ENCODE measurements around the gene C1orf216. TPM values are rescaled to one million over a fixed set of nuclear protein-coding genes. Genes with fewer than 3 reads are reported as not detected.
"Not testable (repeated sequence)": the region's sequence is repeated elsewhere in the genome, so short reads cannot be mapped to it uniquely, and the experiment has no call there.

Gene C1orf216
- 5.1 and 5.5 TPM in 2 replicates for total RNA-seq (2014; rRNA removed; shearing (Covaris generic))
- polyA plus RNA-seq (2014; cell fraction: nucleus; rRNA removed): 21.8 and 34.5 TPM in 2 replicates

- peak; percentile 39 for DNase-seq (ENCODE audit: extremely low read depth, low read depth)
Measured at GRCh38 chr1:35718492-35719336, at the start of gene C1orf216. Gene C1orf216 (minus strand): TSS chr1:35718884. CDS start chr1:35716321, 2,563 bp downstream.

- DNase-seq (ENCODE audit: extremely low read depth, low read depth): no peak
Measured at GRCh38 chr1:35764283-35764682, 45.6 kb upstream of the C1orf216 start.

GRCh38 chr1:35763201-35763600, 44.5 kb upstream of the C1orf216 start:
- no peak for DNase-seq (ENCODE audit: extremely low read depth, low read depth)

DNA sequence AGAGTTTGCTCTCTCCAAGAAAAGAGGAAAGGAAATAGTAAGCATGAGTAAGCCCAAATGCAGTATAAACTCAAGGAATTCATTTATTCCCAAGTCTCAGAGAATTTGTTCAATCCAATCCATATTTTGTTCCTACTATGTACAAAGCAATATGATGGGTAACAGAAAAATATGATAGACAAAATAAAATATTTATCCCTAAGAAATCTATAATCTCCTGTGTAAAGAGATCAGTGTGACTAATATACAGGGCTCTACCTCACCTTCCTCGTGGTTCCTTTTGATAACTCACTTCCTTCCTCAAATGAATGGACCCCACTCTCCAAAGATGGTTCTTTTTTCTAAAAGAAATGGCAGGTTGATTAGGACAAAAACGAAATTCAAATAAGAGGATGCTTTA, 43.5 kb upstream of the C1orf216 start:
- no peak for DNase-seq (ENCODE audit: extremely low read depth, low read depth)

DNA sequence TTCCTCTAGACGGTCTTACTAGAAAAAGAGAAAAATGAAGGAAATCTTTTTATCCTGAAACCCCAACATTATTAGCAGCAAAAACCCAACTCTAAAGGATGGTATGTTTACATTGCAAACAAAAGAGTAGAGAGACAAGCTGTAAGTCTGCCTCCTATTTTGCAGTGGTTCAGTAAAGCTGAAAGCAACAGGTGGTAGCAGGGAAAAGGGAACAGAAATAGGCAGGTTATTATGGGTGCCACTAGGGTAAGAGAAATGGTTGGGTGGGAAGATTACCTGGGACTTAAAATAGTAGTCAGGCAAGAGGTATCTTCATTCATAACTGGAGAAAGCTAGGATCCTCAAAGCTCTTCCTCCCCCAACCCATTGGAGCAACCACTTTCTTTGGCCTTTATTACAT, 37.4 kb upstream of the C1orf216 start:
- no peak for DNase-seq (ENCODE audit: extremely low read depth, low read depth)

GRCh38 chr1:35753626-35754260, 35.1 kb upstream of the C1orf216 start:
- no peak for DNase-seq (ENCODE audit: extremely low read depth, low read depth)

DNA sequence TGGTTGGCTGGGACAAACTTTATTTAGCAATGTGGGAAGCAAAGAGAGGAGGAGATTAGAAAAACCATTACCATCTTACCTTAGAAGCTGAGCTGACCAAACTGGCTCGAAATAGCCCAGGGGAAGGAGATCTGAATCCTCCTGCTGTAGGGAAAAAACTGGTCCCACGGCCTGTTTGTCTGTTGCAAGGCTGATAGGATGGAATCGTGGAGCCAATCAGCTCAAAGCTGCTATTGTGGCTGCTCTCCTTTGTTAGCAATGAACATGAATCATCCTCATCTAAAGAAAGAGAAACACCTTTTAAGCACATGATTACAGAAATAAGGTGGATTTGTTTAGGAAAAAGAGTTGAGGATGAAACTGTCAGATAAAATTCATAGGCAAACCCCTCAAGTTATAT, 29.6 kb upstream of the C1orf216 start:
- DNase-seq (ENCODE audit: extremely low read depth, low read depth): no peak

GRCh38 chr1:35745124-35745730, 26.5 kb upstream of the C1orf216 start:
- no peak for DNase-seq (ENCODE audit: extremely low read depth, low read depth)

DNA sequence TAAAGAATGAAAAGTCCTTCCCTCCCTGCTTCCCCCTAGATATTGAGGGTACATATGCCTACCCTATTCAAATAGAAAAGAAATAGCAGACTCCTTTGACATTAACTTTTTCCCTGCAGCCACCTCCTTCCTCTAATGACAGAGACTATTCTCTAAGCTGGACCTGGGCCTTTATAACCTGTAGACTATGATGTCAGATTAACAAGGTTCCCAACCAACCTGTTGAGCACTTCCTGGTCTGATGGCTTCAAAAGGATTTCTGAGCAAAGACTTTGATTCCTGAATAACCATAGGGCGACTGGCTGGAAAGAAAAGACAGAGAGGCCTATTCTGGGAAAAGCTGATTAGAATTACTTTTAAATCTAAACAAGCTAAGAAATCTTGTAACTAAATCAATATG, 18.4 kb upstream of the C1orf216 start:
- no peak for DNase-seq (ENCODE audit: extremely low read depth, low read depth)

- DNase-seq (ENCODE audit: extremely low read depth, low read depth): no peak
Measured at GRCh38 chr1:35727434-35728040, 8.9 kb upstream of the C1orf216 start.

- peak; percentile 49 for DNase-seq (ENCODE audit: extremely low read depth, low read depth)
Measured at GRCh38 chr1:35726450-35727433, 8.1 kb upstream of the C1orf216 start.

DNA sequence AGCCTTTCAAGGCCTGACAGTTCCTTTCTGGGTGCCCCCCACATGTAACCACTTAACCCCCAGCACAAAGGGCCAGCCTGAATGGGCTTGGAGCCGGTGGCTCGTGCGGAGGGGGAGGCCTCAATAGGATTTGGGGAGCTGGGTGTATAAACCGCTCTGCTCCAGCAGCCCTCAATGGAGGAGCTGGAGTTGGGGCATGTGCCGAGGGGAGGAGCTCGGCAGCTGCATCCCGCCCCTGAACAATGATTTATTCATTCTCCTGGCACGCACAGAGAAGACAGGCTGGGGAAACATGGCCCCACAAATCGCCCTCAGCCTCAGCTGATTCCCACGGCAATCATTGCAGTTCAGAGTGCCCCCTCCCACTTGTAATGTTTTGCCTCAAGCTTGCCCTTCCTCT, 6.9 kb upstream of the C1orf216 start:
- DNase-seq (ENCODE audit: extremely low read depth, low read depth): no peak

DNA sequence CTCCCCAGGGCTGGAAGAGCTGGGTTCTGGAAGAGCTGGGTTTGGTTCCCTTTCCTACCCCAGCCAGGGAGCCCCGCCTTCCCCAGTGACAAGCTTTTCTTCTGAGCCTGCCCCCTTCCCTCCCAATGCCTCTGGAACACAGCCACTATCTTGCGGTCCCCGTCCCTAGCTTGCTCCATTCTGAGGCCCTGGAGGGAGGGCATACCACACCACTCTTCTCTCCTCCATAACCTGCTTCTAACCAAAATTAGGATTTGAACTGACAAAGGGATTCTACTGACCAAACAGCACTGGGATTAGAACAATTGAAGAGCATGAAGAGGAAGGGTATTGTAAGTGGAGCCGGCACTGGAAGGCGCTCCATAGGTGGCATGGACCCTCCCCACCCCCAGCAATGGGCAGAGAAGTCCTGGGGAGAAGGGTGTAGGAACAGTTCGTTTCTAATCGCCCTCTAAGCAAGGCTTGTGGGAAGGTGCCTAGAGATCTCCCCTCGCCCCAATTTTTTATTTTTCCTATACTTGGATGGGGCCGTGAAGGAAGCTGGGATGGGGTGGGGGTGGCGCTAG, 690 bp downstream of the C1orf216 start:
- no peak for DNase-seq (ENCODE audit: extremely low read depth, low read depth)

GRCh38 chr1:35715568-35716002, 3.1 kb downstream of the C1orf216 start:
- peak; percentile 61 for DNase-seq (ENCODE audit: extremely low read depth, low read depth)

GRCh38 chr1:35714921-35715567, 3.6 kb downstream of the C1orf216 start:
- no peak for DNase-seq (ENCODE audit: extremely low read depth, low read depth)

GRCh38 chr1:35711098-35711497, 7.6 kb downstream of the C1orf216 start:
- DNase-seq (ENCODE audit: extremely low read depth, low read depth): not testable (repeated sequence)

- no peak for DNase-seq (ENCODE audit: extremely low read depth, low read depth)
Measured at GRCh38 chr1:35708952-35709351, 9.7 kb downstream of the C1orf216 start.

DNA sequence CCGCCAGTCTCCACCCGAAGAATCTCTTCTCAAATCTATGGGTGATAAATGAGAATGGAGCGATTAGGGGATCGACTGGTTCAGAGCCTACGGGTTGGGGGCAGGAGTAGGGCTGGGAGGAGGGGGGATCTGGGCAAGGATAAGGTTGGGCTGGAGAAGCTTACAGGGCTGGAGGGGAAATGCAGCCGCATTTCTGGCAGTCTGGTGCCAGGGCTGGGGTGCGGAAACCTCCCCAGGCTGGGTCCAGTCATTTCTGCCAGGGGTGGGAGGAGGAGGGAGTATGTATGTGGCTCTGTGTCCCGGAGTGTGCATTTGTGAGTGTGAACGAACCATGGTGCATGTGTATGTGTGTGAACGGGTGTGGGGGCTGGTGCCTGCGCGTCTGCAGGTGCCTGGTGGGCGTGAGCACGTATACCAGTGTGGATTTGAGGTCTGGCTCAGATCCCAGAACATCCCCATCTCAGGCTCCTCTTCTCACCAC, 10.2 kb downstream of the C1orf216 start:
- DNase-seq (ENCODE audit: extremely low read depth, low read depth): no peak

All from NCI-H460 (cell line).